Spleen (tissue), 13 donors: Measurements from ENCODE around the gene CAVIN4. TPM values are rescaled to one million over a fixed set of nuclear protein-coding genes. Genes with fewer than 3 reads are reported as not detected.

Experiments
- DNase-seq: peaks from one replicate; pipeline ENCODE4 v3.0.0-alpha.2; 2020
- H3K27ac ChIP-seq, 8 donors: fragments of 200-600 bp; sonication (generic) in 7 of 8; 1 replicate in 4 of 8; 2 replicates in 4 of 8; pipeline versions ENCODE4 v1.5.0 to v1.8.0; 2016 to 2021; ENCODE audit warnings: inconsistent platforms in 4 of 8, mild to moderate bottlenecking in 4 of 8, moderate library complexity in 1 of 8
- H3K27me3 ChIP-seq, 7 donors: fragments of 200-600 bp; sonication (generic) in 6 of 7; replicated peaks in 1 of 7; 1 replicate in 4 of 7; 2 replicates in 3 of 7; pipeline versions ENCODE4 v1.5.0 to v1.8.0; 2016 to 2021; ENCODE audit warnings: inconsistent platforms in 3 of 7, mild to moderate bottlenecking in 1 of 7
- H3K36me3 ChIP-seq, 6 donors: fragments of 200-600 bp; sonication (generic) in 5 of 6; 1 replicate in 4 of 6; 2 replicates in 2 of 6; pipeline versions ENCODE4 v1.5.0 to v1.8.0; 2016 to 2021; ENCODE audit warnings: inconsistent platforms in 2 of 6
- H3K4me1 ChIP-seq, 6 donors: fragments of 200-600 bp; sonication (generic) in 5 of 6; 1 replicate in 3 of 6; 2 replicates in 3 of 6; pipeline versions ENCODE4 v1.5.0 to v1.8.0; 2016 to 2021; ENCODE audit warnings: inconsistent platforms in 3 of 6
- H3K4me3 ChIP-seq, 8 donors: fragments of 200-600 bp; sonication (generic) in 7 of 8; 1 replicate in 4 of 8; 2 replicates in 4 of 8; pipeline versions ENCODE4 v1.5.0 to v1.8.0; 2016 to 2021; ENCODE audit warnings: inconsistent platforms in 4 of 8, mild to moderate bottlenecking in 4 of 8, moderate library complexity in 2 of 8
- H3K9me3 ChIP-seq, 8 donors: fragments of 200-600 bp; sonication (generic) in 7 of 8; 1 replicate in 4 of 8; 2 replicates in 4 of 8; pipeline versions ENCODE4 v1.5.0 to v1.8.0; 2016 to 2021; ENCODE audit warnings: inconsistent platforms in 4 of 8
- CTCF ChIP-seq, 11 experiments: fragments of 200-600 bp in 7 of 11; fragments of 450-650 bp in 4 of 11; sonication (generic) in 4 of 11; IDR thresholded peaks in 8 of 11; conservative IDR thresholded peaks in 3 of 11; 1 replicate in 7 of 11; 2 replicates in 4 of 11; pipeline versions ENCODE4 v1.4.0 to v1.8.0; 2016 to 2021; ENCODE audit warnings: antibody characterized with exemption in 11 of 11, inconsistent platforms in 4 of 11, mild to moderate bottlenecking in 1 of 11
- POLR2A ChIP-seq, 3 donors: fragments of 450-650 bp; IDR thresholded peaks; one replicate each; pipeline ENCODE4 v1.5.1; 2017; ENCODE audit warnings: antibody characterized with exemption in 3 of 3, mild to moderate bottlenecking in 1 of 3
- POLR2AphosphoS5 ChIP-seq, 3 donors: sonication (generic); formaldehyde crosslinking; IDR thresholded peaks; one replicate each; pipeline ENCODE4 v1.5.1; 2017; ENCODE audit warnings: antibody characterized with exemption in 3 of 3
- WGBS, 5 donors: extraction: QIAGEN DNeasy Blood & Tissue Kit in 3 of 5; methylation state at CpG; one replicate each; pipeline versions ENCODE4 v1.1.5 to v1.1.7; 2013 to 2018; 5-methylcytosine and 5-hydroxymethylcytosine counted together
- intact Hi-C: fragments of 100-400 bp; cut with DNase I; formaldehyde crosslinking; loops from one replicate; pipeline ENCODE4 v1.15.0; 2023; ENCODE audit warnings: low total_unique reads
- long read RNA-seq, 2 donors: transcript quantifications; one replicate each; lab custom pipeline, GENCODE V29; 2026
- polyA plus RNA-seq, 3 donors: library from polyadenylated mRNA; stranded (reverse); fragments of 200-250 nt; gene quantifications; one replicate each; pipeline ENCODE4 v1.2.1, GENCODE V29; 2013
- total RNA-seq, 7 donors: library from RNA; depleted of rRNA in 3 of 7; stranded (reverse); fragments of >200 nt in 3 of 7; fragmentation: NEBNext Ultra II Directional in 4 of 7; extraction: Animal tissue kit (Norgen Biotek cat#: 25700) in 4 of 7; gene quantifications; one replicate each; pipeline versions ENCODE4 v1.1.0 to v1.2.1, GENCODE V29; 2016 to 2021
- donor health status: healthy with polysubstance abuse.
- donor health status: DM: no; HTN: no; CAD: no; lungs with moderate emphysema.
- donor health status: DM: no; HTN: no; CAD: no.
- donor health status: Bipolar disorder and iron deficiency.
- donor health status: healthy.
- donor health status: DM: no; HTN: no; CAD: no.
- donor health status: DM: yes; HTN: yes; CAD: no.

Gene CAVIN4
- under 1 TPM in 6 of 7 donors, not detected in 1; 0.10 to 0.43 (median 0.29) TPM for total RNA-seq
- polyA plus RNA-seq = under 1 TPM; 0.08 to 0.10 (median 0.09) TPM
- long read RNA-seq, donor 1 = 0 reads
- long read RNA-seq, donor 2 = 0 reads

GRCh38 chr9:100577776-100578448, at the start of gene CAVIN4:
Gene CAVIN4 (plus strand): TSS chr9:100578079. CDS start chr9:100578144, 65 bp downstream.
- no peaks in the 10 kb centered on the region for H3K4me1 ChIP-seq
- intact Hi-C loops = no loop called here
- WGBS, 5 donors = 87 to 94% (median 89%) methylated on average over 10 of the region's 10 CpGs
- no peak for DNase-seq
- H3K27ac ChIP-seq = no peak within 1 kb of the TSS
- TF ChIP-seq POLR2AphosphoS5 (IDR thresholded peaks at IDR 0.05) (no peak), CTCF (IDR thresholded peaks at IDR 0.05 in 8 of 11, conservative IDR thresholded peaks at IDR 0.05 in 3 of 11) (no peak), POLR2A (IDR thresholded peaks at IDR 0.05) (no peak)
- H3K27me3 ChIP-seq = no peaks in the 10 kb centered on the region
- H3K36me3 ChIP-seq = no peaks in the 10 kb centered on the region
- no peak within 1 kb of the TSS for H3K4me3 ChIP-seq
- no peaks in the 10 kb centered on the region for H3K9me3 ChIP-seq

GRCh38 chr9:100534401-100534800, 43.5 kb upstream of the CAVIN4 start:
- Histone ChIP-seq H3K27ac (no peak overlapping the region), H3K27me3 (no peaks in the 10 kb centered on the region), H3K4me1 (no peaks in the 10 kb centered on the region), H3K4me3 (no peak overlapping the region), H3K36me3 (no peaks in the 10 kb centered on the region), H3K9me3 (no peaks in the 10 kb centered on the region)
- no peak for DNase-seq
- WGBS, 5 donors = 89 to 96% (median 91%) methylated on average over 4 of the region's 4 CpGs
- intact Hi-C loops = no loop called here
- TF ChIP-seq POLR2A (IDR thresholded peaks at IDR 0.05) = no peak
- no peak for TF ChIP-seq POLR2AphosphoS5 (IDR thresholded peaks at IDR 0.05)
- no peak for TF ChIP-seq CTCF (IDR thresholded peaks at IDR 0.05 in 8 of 11, conservative IDR thresholded peaks at IDR 0.05 in 3 of 11)

- Histone ChIP-seq H3K4me1 (no peaks in the 10 kb centered on the region), H3K27ac (no peak overlapping the region), H3K9me3 (peaks cover 0 to 14% (median 12%) of the 10 kb centered on the region in 8 donors), H3K36me3 (no peaks in the 10 kb centered on the region), H3K27me3 (no peaks in the 10 kb centered on the region), H3K4me3 (no peak overlapping the region)
- intact Hi-C loops = no loop called here
- TF ChIP-seq POLR2AphosphoS5 (IDR thresholded peaks at IDR 0.05) = no peak
- no peak for TF ChIP-seq CTCF (IDR thresholded peaks at IDR 0.05 in 8 of 11, conservative IDR thresholded peaks at IDR 0.05 in 3 of 11)
- TF ChIP-seq POLR2A (IDR thresholded peaks at IDR 0.05) = no peak
- DNase-seq = no peak
- 91 to 96% (median 92%) methylated on average over 11 to 12 of the region's 12 CpGs for WGBS, 5 donors
Measured at GRCh38 chr9:100540327-100540726, 37.6 kb upstream of the CAVIN4 start.

- peak overlapping the region in 3 of 8 donors; percentile 10 to 29 (median 25) for H3K27ac ChIP-seq
- peaks cover 0 to 34% (median 18%) of the 10 kb centered on the region in 8 donors for H3K9me3 ChIP-seq
- WGBS, 5 donors = 46 to 64% (median 51%) methylated on average over 5 of the region's 5 CpGs
- intact Hi-C loops = no loop called here
- no peaks in the 10 kb centered on the region for H3K36me3 ChIP-seq
- no peaks in the 10 kb centered on the region for H3K4me1 ChIP-seq
- H3K4me3 ChIP-seq = no peak overlapping the region
- H3K27me3 ChIP-seq = no peaks in the 10 kb centered on the region
- TF ChIP-seq POLR2AphosphoS5 (IDR thresholded peaks at IDR 0.05) (peak in 1 of 3 donors; percentile 35), POLR2A (IDR thresholded peaks at IDR 0.05) (no peak)
- no peak for DNase-seq
Measured at GRCh38 chr9:100549048-100549447, 28.8 kb upstream of the CAVIN4 start.
